ENCODE results near the gene CAMTA1. TPM values are rescaled to one million over a fixed set of nuclear protein-coding genes. Genes with fewer than 3 reads are reported as not detected.

CAMTA1 gene
- polyA plus RNA-seq, 1 donor (not counting 4 experiments of a cell fraction or from before 2014, with no cell fraction given): 51.4 TPM

DNA sequence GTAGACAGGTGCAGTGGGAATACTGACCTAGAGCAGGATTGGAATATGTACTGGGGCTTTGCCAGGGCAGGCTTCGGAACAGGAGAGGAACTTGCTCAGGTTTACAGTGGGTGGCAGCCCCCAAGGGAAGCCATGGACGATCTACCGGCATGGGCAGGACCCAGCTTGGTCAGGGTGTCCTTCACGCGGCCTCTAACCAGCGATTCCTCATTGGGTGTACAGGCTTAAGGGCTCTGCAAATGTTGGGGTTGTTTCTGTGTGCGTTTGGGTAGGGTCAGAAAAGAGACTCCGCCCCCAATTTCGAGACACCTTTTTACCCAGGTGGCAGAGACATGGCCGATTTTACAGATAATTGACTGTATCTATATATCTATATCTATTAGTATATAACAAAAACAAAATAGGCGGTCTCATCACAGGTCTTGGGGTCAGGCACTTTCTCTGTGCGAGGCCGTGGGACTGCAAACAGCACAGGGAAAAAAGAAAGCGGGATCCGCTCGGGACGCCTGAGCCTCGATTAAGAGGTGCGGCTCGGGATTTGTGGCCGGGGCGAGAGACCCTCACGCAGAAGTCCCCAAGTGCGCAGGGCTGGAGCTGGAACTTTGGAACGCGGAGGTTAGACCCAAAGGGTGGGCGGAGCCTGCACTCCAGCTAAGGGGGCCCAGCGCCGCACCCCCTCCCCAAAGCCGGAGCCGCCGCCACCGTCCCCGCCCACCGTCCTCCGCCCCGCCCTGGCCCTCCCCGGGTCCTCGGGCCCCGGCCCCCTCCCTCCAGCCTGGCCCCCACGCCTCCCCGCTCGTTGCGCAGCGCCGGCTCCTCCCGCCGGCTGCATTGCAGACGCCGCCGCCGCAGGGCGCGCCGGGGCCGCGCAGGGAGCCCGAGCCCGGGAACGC is 918.3 kb downstream of the CAMTA1 start:
- H3K79me2 ChIP-seq (ENCODE audit: control insufficient read depth, insufficient read depth, low read length): no peaks in the 10 kb centered on the region
- H3K4me2 ChIP-seq (ENCODE audit: control insufficient read depth, extremely low read depth, insufficient read depth, low read depth, low read length): peak overlapping the region; percentile 37
- H3K4me3 ChIP-seq (ENCODE audit: control insufficient read depth in 2 of 3, extremely low read depth in 1 of 3, insufficient read depth in 2 of 3, low read depth in 1 of 3, low read length in 3 of 3): no peak overlapping the region
- peaks cover 5% of the 10 kb centered on the region for H3K4me1 ChIP-seq (ENCODE audit: control insufficient read depth, extremely low read depth, insufficient read depth, low read length)
- no peak overlapping the region for H3K27ac ChIP-seq (ENCODE audit: control insufficient read depth, insufficient read depth, low read length)
- no peak overlapping the region for H3K9ac ChIP-seq (ENCODE audit: control insufficient read depth, extremely low read depth, insufficient read depth, low read length)
- no peak overlapping the region for H2AFZ ChIP-seq (ENCODE audit: control insufficient read depth, low read length)
- H3K9me1 ChIP-seq (ENCODE audit: control insufficient read depth, extremely low read depth, insufficient read depth, low read length): no peaks in the 10 kb centered on the region
- FAIRE-seq (no peak), DNase-seq (ENCODE audit: low read depth, low spot score) (no peak)
- dilution Hi-C loops (cut with MboI; ENCODE audit: extremely low pct_ligation_motif_present, low sequenced_read_pairs): no loop called here
- TF ChIP-seq EZH2 (IDR thresholded peaks at IDR 0.05; ENCODE audit: low read length) (peak; percentile 20), CTCF (optimal IDR thresholded peaks at IDR 0.05 in 1 of 3, IDR thresholded peaks at IDR 0.05 in 1 of 3, conservative IDR thresholded peaks at IDR 0.05 in 1 of 3; ENCODE audit: extremely low read depth in 1 of 3, insufficient read depth in 2 of 3, low read length in 3 of 3) (no peak)
- H4K20me1 ChIP-seq (ENCODE audit: control insufficient read depth, extremely low read depth, insufficient read depth, low read length): no peaks in the 10 kb centered on the region
- peaks cover 24% of the 10 kb centered on the region for H3K27me3 ChIP-seq (ENCODE audit: control insufficient read depth, extremely low read depth, insufficient read depth, low read length)
- no peaks in the 10 kb centered on the region for H3K36me3 ChIP-seq (ENCODE audit: control insufficient read depth in 2 of 2, extremely low read depth in 1 of 2, insufficient read depth in 2 of 2, low read length in 2 of 2)
- H3K9me3 ChIP-seq (ENCODE audit: control insufficient read depth, low read depth, low read length): no peaks in the 10 kb centered on the region

DNA sequence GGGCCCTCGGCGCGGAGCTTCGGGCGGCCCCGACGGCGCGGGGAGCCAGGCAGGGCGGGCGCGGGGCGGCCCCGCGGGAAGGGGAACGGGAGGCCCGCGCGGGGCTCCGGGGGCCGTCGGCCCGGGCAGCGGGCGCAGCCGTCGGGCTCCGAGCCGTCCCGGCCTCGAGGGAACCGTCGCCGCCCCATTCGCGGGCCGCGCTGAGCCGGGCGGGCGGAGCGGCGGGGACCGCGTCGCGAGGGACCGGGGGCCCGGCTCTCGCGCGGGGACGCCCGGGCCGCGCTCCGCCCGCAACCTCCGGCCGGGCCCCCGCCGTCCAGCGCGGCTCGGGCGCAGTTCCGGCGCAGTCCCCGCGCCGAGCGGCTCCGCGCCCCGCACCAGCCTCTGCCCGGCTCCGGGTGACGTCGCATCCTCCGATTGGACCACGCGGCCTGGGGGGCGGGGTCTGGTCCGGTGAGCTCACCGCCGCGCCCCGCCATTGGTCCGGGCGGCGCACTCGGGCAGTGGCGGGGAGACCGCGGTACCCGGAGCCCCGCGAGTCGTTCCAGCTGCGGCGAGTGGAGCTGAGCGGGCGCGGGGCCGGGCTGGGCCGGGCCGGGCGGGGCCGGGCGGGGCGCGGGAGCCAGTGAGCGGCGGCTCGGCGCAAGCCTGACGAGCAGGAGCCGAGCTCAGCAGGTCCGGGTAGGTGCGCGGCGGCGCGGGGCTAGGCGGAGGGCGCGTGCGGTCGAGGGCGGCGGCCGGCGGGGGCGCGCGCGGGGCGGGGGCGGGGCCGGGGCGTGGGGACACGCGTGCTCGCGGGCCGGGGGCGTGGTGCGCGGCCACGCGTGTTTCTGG is 919.2 kb downstream of the CAMTA1 start:
- Histone ChIP-seq H3K27me3 (ENCODE audit: control insufficient read depth, extremely low read depth, insufficient read depth, low read length) (peaks cover 24% of the 10 kb centered on the region), H2AFZ (ENCODE audit: control insufficient read depth, low read length) (no peak overlapping the region), H3K9me1 (ENCODE audit: control insufficient read depth, extremely low read depth, insufficient read depth, low read length) (no peaks in the 10 kb centered on the region), H3K9ac (ENCODE audit: control insufficient read depth, extremely low read depth, insufficient read depth, low read length) (peak overlapping the region; percentile 37), H3K4me1 (ENCODE audit: control insufficient read depth, extremely low read depth, insufficient read depth, low read length) (peaks cover 5% of the 10 kb centered on the region), H3K4me3 (ENCODE audit: control insufficient read depth in 2 of 3, extremely low read depth in 1 of 3, insufficient read depth in 2 of 3, low read depth in 1 of 3, low read length in 3 of 3) (peak overlapping the region in 1 of 3 experiments; percentile 46), H3K4me2 (ENCODE audit: control insufficient read depth, extremely low read depth, insufficient read depth, low read depth, low read length) (no peak overlapping the region), H4K20me1 (ENCODE audit: control insufficient read depth, extremely low read depth, insufficient read depth, low read length) (no peaks in the 10 kb centered on the region), H3K9me3 (ENCODE audit: control insufficient read depth, low read depth, low read length) (no peaks in the 10 kb centered on the region), H3K27ac (ENCODE audit: control insufficient read depth, insufficient read depth, low read length) (no peak overlapping the region), H3K36me3 (ENCODE audit: control insufficient read depth in 2 of 2, extremely low read depth in 1 of 2, insufficient read depth in 2 of 2, low read length in 2 of 2) (no peaks in the 10 kb centered on the region), H3K79me2 (ENCODE audit: control insufficient read depth, insufficient read depth, low read length) (no peaks in the 10 kb centered on the region)
- dilution Hi-C loops (cut with MboI; ENCODE audit: extremely low pct_ligation_motif_present, low sequenced_read_pairs): no loop called here
- TF ChIP-seq CTCF (optimal IDR thresholded peaks at IDR 0.05 in 1 of 3, IDR thresholded peaks at IDR 0.05 in 1 of 3, conservative IDR thresholded peaks at IDR 0.05 in 1 of 3; ENCODE audit: extremely low read depth in 1 of 3, insufficient read depth in 2 of 3, low read length in 3 of 3): no peak
- DNase-seq (ENCODE audit: low read depth, low spot score) (peak; percentile 25), FAIRE-seq (no peak)

Measured in keratinocyte (primary cell).